ENCODE results near the gene TGM6.
A peak's percentile ranks its signal among the peaks of the same experiment; 100 is the strongest.

The TGM6 gene

GRCh38 chr20:2451939-2452732 lies 71.4 kb downstream of the TGM6 start:
- H3K4me1 ChIP-seq (ENCODE audit: low read length): peaks cover 17% of the 10 kb centered on the region
- no peak overlapping the region for H2AFZ ChIP-seq (ENCODE audit: low read depth, low read length)
- no peaks in the 10 kb centered on the region for H3K36me3 ChIP-seq (replicated peaks; ENCODE audit: low read depth, low read length)
- no peaks in the 10 kb centered on the region for H3K9me3 ChIP-seq (ENCODE audit: insufficient read depth, low read length)
- TF ChIP-seq EZH2phosphoT487 (IDR thresholded peaks at IDR 0.05; ENCODE audit: low read depth) (no peak), CTCF (IDR thresholded peaks at IDR 0.05; ENCODE audit: low read depth, low read length) (peak; percentile 95)
- no peak overlapping the region for H3K4me2 ChIP-seq (ENCODE audit: low read length)
- H3K27me3 ChIP-seq (ENCODE audit: low read depth, low read length): no peaks in the 10 kb centered on the region
- no peaks in the 10 kb centered on the region for H3K79me2 ChIP-seq (ENCODE audit: low read length)
- H3K4me3 ChIP-seq (ENCODE audit: low read length): no peak overlapping the region
- H3K27ac ChIP-seq (ENCODE audit: low read length): no peak overlapping the region
- no peaks in the 10 kb centered on the region for H4K20me1 ChIP-seq (ENCODE audit: insufficient read depth, low read length)
- H3K9ac ChIP-seq (ENCODE audit: low read length): no peak overlapping the region

DNA sequence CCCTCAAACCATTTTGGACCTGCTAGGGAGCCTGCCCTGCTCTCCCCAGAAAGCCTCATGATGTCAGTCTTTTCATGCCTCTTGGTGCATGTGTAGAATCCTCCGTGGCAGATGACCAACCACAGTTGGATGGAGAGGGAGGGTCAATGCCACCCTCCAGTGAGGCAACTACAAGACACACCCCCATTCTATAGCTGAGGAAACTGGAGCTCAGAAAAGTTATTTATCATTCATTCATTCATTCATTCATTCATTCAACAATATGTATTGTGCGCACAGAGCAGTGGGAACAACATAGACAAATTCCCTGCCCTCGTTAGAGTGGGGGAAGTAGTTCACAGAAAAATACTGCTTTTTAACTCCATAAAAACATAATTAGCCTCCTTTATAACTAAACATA lies 73.1 kb downstream of the TGM6 start:
- no peaks in the 10 kb centered on the region for H3K79me2 ChIP-seq (ENCODE audit: low read length)
- no peak overlapping the region for H3K4me3 ChIP-seq (ENCODE audit: low read length)
- no peak overlapping the region for H2AFZ ChIP-seq (ENCODE audit: low read depth, low read length)

GRCh38 chr20:2455771-2456497 lies 75.2 kb downstream of the TGM6 start:
- no peak overlapping the region for H3K4me3 ChIP-seq (ENCODE audit: low read length)
- H3K9me3 ChIP-seq (ENCODE audit: insufficient read depth, low read length): no peaks in the 10 kb centered on the region
- peaks cover 22% of the 10 kb centered on the region for H3K36me3 ChIP-seq (replicated peaks; ENCODE audit: low read depth, low read length)
- H4K20me1 ChIP-seq (ENCODE audit: insufficient read depth, low read length): no peaks in the 10 kb centered on the region; the same call in 1 of the 2 replicates
- H2AFZ ChIP-seq (ENCODE audit: low read depth, low read length): no peak overlapping the region
- H3K4me2 ChIP-seq (ENCODE audit: low read length): no peak overlapping the region
- no peaks in the 10 kb centered on the region for H3K79me2 ChIP-seq (ENCODE audit: low read length)
- TF ChIP-seq EZH2phosphoT487 (IDR thresholded peaks at IDR 0.05; ENCODE audit: low read depth) (no peak), CTCF (IDR thresholded peaks at IDR 0.05; ENCODE audit: low read depth, low read length) (no peak)
- H3K9ac ChIP-seq (ENCODE audit: low read length): no peak overlapping the region
- H3K27me3 ChIP-seq (ENCODE audit: low read depth, low read length): no peaks in the 10 kb centered on the region
- peaks cover 2% of the 10 kb centered on the region for H3K4me1 ChIP-seq (ENCODE audit: low read length)
- H3K27ac ChIP-seq (ENCODE audit: low read length): no peak overlapping the region

More for the DNA sequence above, 73.1 kb downstream of the TGM6 start:
- no peak for TF ChIP-seq CTCF (IDR thresholded peaks at IDR 0.05; ENCODE audit: low read depth, low read length)
- TF ChIP-seq EZH2phosphoT487 (IDR thresholded peaks at IDR 0.05; ENCODE audit: low read depth): no peak
- Histone ChIP-seq H3K9ac (ENCODE audit: low read length) (no peak overlapping the region), H3K36me3 (replicated peaks; ENCODE audit: low read depth, low read length) (peaks cover 3% of the 10 kb centered on the region), H3K27me3 (ENCODE audit: low read depth, low read length) (no peaks in the 10 kb centered on the region), H3K9me3 (ENCODE audit: insufficient read depth, low read length) (no peaks in the 10 kb centered on the region), H4K20me1 (ENCODE audit: insufficient read depth, low read length) (no peaks in the 10 kb centered on the region), H3K27ac (ENCODE audit: low read length) (no peak overlapping the region), H3K4me2 (ENCODE audit: low read length) (no peak overlapping the region), H3K4me1 (ENCODE audit: low read length) (peaks cover 17% of the 10 kb centered on the region)

DNA sequence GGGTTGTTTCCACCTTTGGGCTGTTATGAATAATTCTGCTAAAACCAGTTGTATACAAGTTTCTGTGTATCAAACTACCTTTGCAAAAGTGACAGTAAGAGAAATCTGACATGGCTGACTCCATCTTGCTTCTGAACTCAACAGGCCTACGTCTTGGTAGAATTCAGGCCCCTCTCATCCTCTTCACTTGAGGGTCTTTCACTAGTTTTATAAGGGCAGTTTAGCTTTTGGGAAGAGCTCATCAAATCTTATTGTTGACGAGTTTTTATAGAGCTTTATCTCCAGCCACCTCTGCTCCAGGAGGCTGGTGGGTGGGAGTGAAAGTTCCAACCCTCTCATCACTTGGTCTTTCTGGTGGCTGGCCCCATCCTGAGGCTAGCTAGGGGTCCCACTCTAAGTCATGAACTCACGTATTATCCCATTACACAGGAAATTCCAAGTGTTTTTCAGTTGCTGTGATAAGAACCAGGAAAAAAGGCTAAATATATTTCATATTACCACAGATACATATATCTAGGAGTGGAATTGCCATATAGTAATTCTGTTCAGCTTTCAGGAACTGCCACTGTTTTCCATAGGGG lies 78.3 kb downstream of the TGM6 start:
- H3K9ac ChIP-seq (ENCODE audit: low read length): no peak overlapping the region
- H3K4me3 ChIP-seq (ENCODE audit: low read length): no peak overlapping the region
- TF ChIP-seq EZH2phosphoT487 (IDR thresholded peaks at IDR 0.05; ENCODE audit: low read depth) (no peak), CTCF (IDR thresholded peaks at IDR 0.05; ENCODE audit: low read depth, low read length) (no peak)
- H3K36me3 ChIP-seq (replicated peaks; ENCODE audit: low read depth, low read length): peaks cover 53% of the 10 kb centered on the region
- no peaks in the 10 kb centered on the region for H3K9me3 ChIP-seq (ENCODE audit: insufficient read depth, low read length)
- H3K4me1 ChIP-seq (ENCODE audit: low read length): no peaks in the 10 kb centered on the region
- H3K4me2 ChIP-seq (ENCODE audit: low read length): no peak overlapping the region
- no peaks in the 10 kb centered on the region for H3K27me3 ChIP-seq (ENCODE audit: low read depth, low read length)
- no peak overlapping the region for H2AFZ ChIP-seq (ENCODE audit: low read depth, low read length)
- H4K20me1 ChIP-seq (ENCODE audit: insufficient read depth, low read length): peaks cover 22% of the 10 kb centered on the region
- H3K79me2 ChIP-seq (ENCODE audit: low read length): peaks cover 7% of the 10 kb centered on the region
- H3K27ac ChIP-seq (ENCODE audit: low read length): no peak overlapping the region

All from OCI-LY3 (cell line).